Astrocyte of the cerebellum (primary cell): ENCODE data around the gene STAG1.
"Not testable (repeated sequence)": the region's sequence is repeated elsewhere in the genome, so short reads cannot be mapped to it uniquely, and the experiment has no call there.

Source experiments
- DNase-seq: peaks from one replicate; pipeline ENCODE4 v3.0.0-alpha.2; 2011; ENCODE audit warnings: low read depth
- H3K4me3 ChIP-seq: 2 replicates; pipeline ENCODE4 v1.5.1; 2011; ENCODE audit warnings: mild to moderate bottlenecking, low read depth, low read length, moderate library complexity
- CTCF ChIP-seq: IDR thresholded peaks from 2 replicates; pipeline ENCODE4 v1.5.1; 2012; ENCODE audit warnings: low read length, low read depth, moderate library complexity, mild to moderate bottlenecking; ENCODE audit errors: missing control alignments
- in situ Hi-C: cut with HindIII; loops from 2 replicates; pipeline ENCODE4 v1.10.0; 2017; ENCODE audit warnings: low sequenced_read_pairs

STAG1 gene

GRCh38 chr3:136749091-136749490, 3.1 kb downstream of the STAG1 start:
- in situ Hi-C loops = no loop called here
- no peak for TF ChIP-seq CTCF
- no peak for DNase-seq
- no peak overlapping the region for H3K4me3 ChIP-seq

GRCh38 chr3:136745916-136746315, 6.3 kb downstream of the STAG1 start:
- TF ChIP-seq CTCF = no peak
- in situ Hi-C loops = no loop called here
- H3K4me3 ChIP-seq = no peak overlapping the region
- no peak for DNase-seq

GRCh38 chr3:136741063-136741462, 11.1 kb downstream of the STAG1 start:
- H3K4me3 ChIP-seq = no peak overlapping the region
- TF ChIP-seq CTCF = no peak
- in situ Hi-C loops = no loop called here
- DNase-seq = no peak

GRCh38 chr3:136740351-136740958, 11.7 kb downstream of the STAG1 start:
- TF ChIP-seq CTCF = no peak
- DNase-seq = no peak
- H3K4me3 ChIP-seq = no peak overlapping the region
- in situ Hi-C loops = no loop called here

- H3K4me3 ChIP-seq, in situ Hi-C loops, DNase-seq: not testable (repeated sequence)
Measured at GRCh38 chr3:136736950-136737349, 15.2 kb downstream of the STAG1 start.

GRCh38 chr3:136735103-136735502, 17.1 kb downstream of the STAG1 start:
- in situ Hi-C loops = no loop called here
- no peak for TF ChIP-seq CTCF
- DNase-seq = no peak
- no peak overlapping the region for H3K4me3 ChIP-seq

- no peak for DNase-seq
- TF ChIP-seq CTCF = no peak
- H3K4me3 ChIP-seq = no peak overlapping the region
- in situ Hi-C loops = no loop called here
Measured at GRCh38 chr3:136734382-136735070, 17.7 kb downstream of the STAG1 start.
